ENCODE measurements around the gene GPR17.

Gene GPR17

GRCh38 chr2:127630864-127631540 is 15.0 kb upstream of the GPR17 start:
- DNase-seq: no peak

- no peak for DNase-seq
Measured at GRCh38 chr2:127631541-127631996, 14.4 kb upstream of the GPR17 start.

- DNase-seq: no peak
Measured at GRCh38 chr2:127631997-127632581, 13.9 kb upstream of the GPR17 start.

- DNase-seq: peak; percentile 23
Measured at GRCh38 chr2:127632592-127633489, 13.1 kb upstream of the GPR17 start.

GRCh38 chr2:127633556-127634065 is 12.3 kb upstream of the GPR17 start:
- DNase-seq: no peak

- DNase-seq: no peak
Measured at GRCh38 chr2:127634066-127634617, 11.8 kb upstream of the GPR17 start.

GRCh38 chr2:127634626-127635379 is 11.2 kb upstream of the GPR17 start:
- no peak for DNase-seq

GRCh38 chr2:127635380-127636237 is 10.3 kb upstream of the GPR17 start:
- DNase-seq: no peak

- no peak for DNase-seq
Measured at GRCh38 chr2:127636248-127637235, 9.4 kb upstream of the GPR17 start.

- DNase-seq: no peak
Measured at GRCh38 chr2:127637236-127637630, 8.7 kb upstream of the GPR17 start.

GRCh38 chr2:127637725-127638252 is 8.2 kb upstream of the GPR17 start:
- DNase-seq: no peak

- DNase-seq: no peak
Measured at GRCh38 chr2:127638361-127639110, 7.4 kb upstream of the GPR17 start.

- no peak for DNase-seq
Measured at GRCh38 chr2:127639111-127639474, 6.9 kb upstream of the GPR17 start.

- peak; percentile 39 for DNase-seq
Measured at GRCh38 chr2:127640082-127641072, 5.6 kb upstream of the GPR17 start.

GRCh38 chr2:127641133-127641532 is 4.8 kb upstream of the GPR17 start:
- no peak for DNase-seq

GRCh38 chr2:127641846-127642507 is 4.0 kb upstream of the GPR17 start:
- peak; percentile 54 for DNase-seq
